Fibroblast of upper back skin (primary cell): ENCODE measurements around the gene MELTF.

Experiments
- DNase-seq: peaks from one replicate; pipeline ENCODE4 v3.0.0-alpha.2; 2013

MELTF gene

GRCh38 chr3:196967412-196968232 is 62.0 kb downstream of the MELTF start:
- DNase-seq: no peak

GRCh38 chr3:196966526-196967401 is 62.9 kb downstream of the MELTF start:
- peak; percentile 35 for DNase-seq

GRCh38 chr3:196965804-196966173 is 63.8 kb downstream of the MELTF start:
- no peak for DNase-seq

GRCh38 chr3:196965112-196965803 is 64.4 kb downstream of the MELTF start:
- no peak for DNase-seq

- DNase-seq: no peak
These were observed 66.0 kb downstream of the MELTF start for GRCh38 chr3:196963631-196963953.

- DNase-seq: no peak
These were observed 66.5 kb downstream of the MELTF start for GRCh38 chr3:196962930-196963630.

- DNase-seq: no peak
These were observed 67.3 kb downstream of the MELTF start for GRCh38 chr3:196962108-196962929.

- no peak for DNase-seq
These were observed 74.8 kb downstream of the MELTF start for GRCh38 chr3:196954832-196955231.
